CD4-positive, alpha-beta T cell treated with Interleukin-4 for 1 hour (primary cell): Measurements from ENCODE around the gene SFXN3.

Source experiments
- DNase-seq, 2 donors: peaks; one replicate each; pipeline ENCODE4 v3.0.0-alpha.2; 2020 to 2022

Gene SFXN3

GRCh38 chr10:101080933-101081931, 50.2 kb downstream of the SFXN3 start:
- no peak for DNase-seq

GRCh38 chr10:101085846-101086245, 54.8 kb downstream of the SFXN3 start:
- no peak for DNase-seq

GRCh38 chr10:101087376-101087775, 56.3 kb downstream of the SFXN3 start:
- DNase-seq: no peak

- no peak for DNase-seq
Observed at GRCh38 chr10:101087965-101088364, 56.9 kb downstream of the SFXN3 start.

GRCh38 chr10:101089520-101090299, 58.7 kb downstream of the SFXN3 start:
- DNase-seq: no peak

GRCh38 chr10:101090597-101090996, 59.6 kb downstream of the SFXN3 start:
- no peak for DNase-seq
